Loucy (cell line): ENCODE results near the gene ARGLU1.

Source experiments
- CTCF ChIP-seq: fragments of 200-600 bp; sonication (generic); conservative IDR thresholded peaks from 2 replicates; pipeline ENCODE4 v1.5.1; 2014; ENCODE audit warnings: mild to moderate bottlenecking, antibody characterized with exemption, low read length
- EZH2phosphoT487 ChIP-seq: fragments of 200-600 bp; IDR thresholded peaks from 2 replicates; pipeline ENCODE4 v1.6.1; 2018; ENCODE audit warnings: antibody characterized with exemption, mild to moderate bottlenecking, moderate library complexity, borderline replicate concordance

- TF ChIP-seq CTCF (no peak), EZH2phosphoT487 (no peak)
These were observed 73.0 kb downstream of the ARGLU1 start for GRCh38 chr13:106494936-106495335.
